Erythroblast (primary cell): ENCODE results near the gene VSTM2B.
"Not testable (repeated sequence)": the region's sequence is repeated elsewhere in the genome, so short reads cannot be mapped to it uniquely, and the experiment has no call there.

Experiments
- GATA1 ChIP-seq: IDR thresholded peaks from 2 replicates; pipeline ENCODE4 v1.6.1; 2011; ENCODE audit warnings: low read depth, mild to moderate bottlenecking, control low read depth, low read length, moderate library complexity
- POLR2A ChIP-seq: IDR thresholded peaks from 2 replicates; pipeline ENCODE4 v1.6.1; 2011; ENCODE audit warnings: mild to moderate bottlenecking, low read length

DNA sequence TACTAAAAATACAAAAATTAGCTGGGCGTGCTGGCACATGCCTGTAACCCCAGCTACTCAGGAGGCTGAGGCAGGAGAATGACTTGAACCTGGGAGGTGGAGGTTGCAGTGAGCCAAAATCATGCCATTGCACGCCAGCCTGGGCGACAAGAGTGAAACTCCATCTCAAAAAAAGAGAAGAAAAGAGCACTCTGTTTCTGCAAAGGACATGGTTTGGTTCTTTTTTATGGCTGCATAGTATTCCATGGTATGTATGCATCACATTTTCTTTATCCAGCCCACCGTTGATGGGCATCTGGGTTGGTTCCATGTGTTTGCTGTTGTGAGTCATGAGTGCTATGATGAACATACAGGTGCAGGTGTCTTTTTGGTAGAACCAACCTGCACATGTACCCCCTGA is 19.7 kb downstream of the VSTM2B start:
- not testable (repeated sequence) for TF ChIP-seq POLR2A, GATA1
